ENCODE data around the gene GPX6. TPM values are rescaled to one million over a fixed set of nuclear protein-coding genes. Genes with fewer than 3 reads are reported as not detected.

GPX6 gene
- total and polyA plus RNA-seq, 2 of the 13 experiments (the other 11 are each of a cell fraction or from before 2014, with no cell fraction given), result not detected

GRCh38 chr6:28497893-28498292, 17.7 kb downstream of the GPX6 start (continued):
- TF ChIP-seq HNF1B (CRISPR knock-in tag; IDR thresholded peaks at IDR 0.05) (no peak), ZNF766 (CRISPR knock-in tag; IDR thresholded peaks at IDR 0.05; ENCODE audit: borderline replicate concordance) (no peak)

GRCh38 chr6:28497306-28497705, 18.3 kb downstream of the GPX6 start:
- WGBS (ENCODE audit: low lambda C conversion rate), result 0% methylated on average over 1 of the region's 1 CpG
- ATAC-seq (no peak), FAIRE-seq (no peak), DNase-seq (ENCODE audit: low spot score) (no peak)
- CTCF ChIA-PET (ENCODE audit: low intra/inter-chr PET ratio, low total read pairs), result no interaction called here
- Histone ChIP-seq H2AFZ (ENCODE audit: low read length) (no peak overlapping the region), H3K27ac (ENCODE audit: extremely low read length, insufficient read depth, low read length) (no peak overlapping the region), H3K9ac (ENCODE audit: insufficient read depth, low read depth, low read length) (no peak overlapping the region), H3K36me3 (replicated peaks in 1 of 2; ENCODE audit: control insufficient read depth in 1 of 2, insufficient read depth in 2 of 2, low read length in 2 of 2) (no peaks in the 10 kb centered on the region), H3K4me1 (ENCODE audit: insufficient read depth, low read length) (no peaks in the 10 kb centered on the region), H3K4me2 (ENCODE audit: low read depth, low read length) (no peak overlapping the region), H3K27me3 (ENCODE audit: control insufficient read depth in 1 of 2, insufficient read depth in 2 of 2, low read length in 2 of 2) (no peaks in the 10 kb centered on the region), H4K20me1 (ENCODE audit: insufficient read depth, low read length) (no peaks in the 10 kb centered on the region), H3K4me3 (replicated peaks in 1 of 3; ENCODE audit: insufficient read depth in 1 of 3, low read depth in 2 of 3, low read length in 3 of 3) (no peak overlapping the region), H3K9me3 (ENCODE audit: low read length) (no peaks in the 10 kb centered on the region), H3K79me2 (ENCODE audit: insufficient read depth, low read length) (no peaks in the 10 kb centered on the region)
- intact Hi-C loops (cut with micrococcal nuclease; ENCODE audit: unreplicated experiment), result loop anchor here (2.0 kb wide), 1 partner anchor 187 kb away; no protein-coding TSS in a partner anchor
- POLR2A ChIA-PET, result no interaction called here
- in situ Hi-C loops (cut with HindIII; ENCODE audit: extremely low pct_ligation_motif_present, low pct_unique_long_range_greater_than_20kb), result loop anchor here (5.0 kb wide), 1 partner anchor 185 kb away; no protein-coding TSS in a partner anchor
- BruUV-seq (replicated peaks), result no TSS peak
- no peak for TF ChIP-seq SIN3A (IDR thresholded peaks at IDR 0.05; ENCODE audit: borderline replicate concordance, low read depth, low read length)
- TF ChIP-seq HCFC1 (IDR thresholded peaks at IDR 0.05; ENCODE audit: low read depth, low read length), result no peak
- TF ChIP-seq ZBTB38 (CRISPR knock-in tag; IDR thresholded peaks at IDR 0.05), result no peak
